ENCODE measurements around the gene APOBEC3F. TPM values are rescaled to one million over a fixed set of nuclear protein-coding genes. Genes with fewer than 3 reads are reported as not detected.

APOBEC3F gene
- total RNA-seq, 1 experiment from 2014 or later = 22.2 TPM

GRCh38 chr22:39021552-39022250, 19.0 kb upstream of the APOBEC3F start:
- no peaks in the 10 kb centered on the region for H3K27me3 Mint-ChIP-seq (ENCODE audit: unreplicated experiment)
- no peaks in the 10 kb centered on the region for H3K9me3 Mint-ChIP-seq (ENCODE audit: low read depth, unreplicated experiment)
- DNase-seq = no peak
- no peak for TF ChIP-seq CTCF (IDR thresholded peaks at IDR 0.05; ENCODE audit: unreplicated experiment)
- H3K4me3 Mint-ChIP-seq (ENCODE audit: low read depth, unreplicated experiment) = peak overlapping the region; percentile 34
- intact Hi-C loops (cut with micrococcal nuclease; ENCODE audit: unreplicated experiment) = no loop called here
- CTCF ChIA-PET = interaction anchor here (0.6 kb wide), 1 partner anchor 26 kb away, joined by 3 read pairs; no protein-coding TSS in a partner anchor
- BruUV-seq (replicated peaks) = no TSS peak
- peaks cover 3% of the 10 kb centered on the region for H3K36me3 Mint-ChIP-seq (ENCODE audit: insufficient read depth, unreplicated experiment)
- H3K27ac Mint-ChIP-seq (ENCODE audit: unreplicated experiment) = peak overlapping the region; percentile 71
- H3K4me1 Mint-ChIP-seq (ENCODE audit: low read depth, unreplicated experiment) = peaks cover 8% of the 10 kb centered on the region

- H3K4me3 Mint-ChIP-seq (ENCODE audit: low read depth, unreplicated experiment) = no peak overlapping the region
- H3K9me3 Mint-ChIP-seq (ENCODE audit: low read depth, unreplicated experiment) = no peaks in the 10 kb centered on the region
- BruUV-seq (replicated peaks) = no TSS peak
- no peak for TF ChIP-seq CTCF (IDR thresholded peaks at IDR 0.05; ENCODE audit: unreplicated experiment)
- DNase-seq = no peak
- peaks cover 3% of the 10 kb centered on the region for H3K36me3 Mint-ChIP-seq (ENCODE audit: insufficient read depth, unreplicated experiment)
- H3K27ac Mint-ChIP-seq (ENCODE audit: unreplicated experiment) = no peak overlapping the region
- intact Hi-C loops (cut with micrococcal nuclease; ENCODE audit: unreplicated experiment) = no loop called here
- CTCF ChIA-PET = interaction anchor here (0.6 kb wide), 1 partner anchor 295 kb away, joined by 7 read pairs; no protein-coding TSS in a partner anchor
- H3K27me3 Mint-ChIP-seq (ENCODE audit: unreplicated experiment) = no peaks in the 10 kb centered on the region
- H3K4me1 Mint-ChIP-seq (ENCODE audit: low read depth, unreplicated experiment) = peaks cover 8% of the 10 kb centered on the region
These were observed 15.9 kb upstream of the APOBEC3F start for GRCh38 chr22:39024519-39025308.

DNA sequence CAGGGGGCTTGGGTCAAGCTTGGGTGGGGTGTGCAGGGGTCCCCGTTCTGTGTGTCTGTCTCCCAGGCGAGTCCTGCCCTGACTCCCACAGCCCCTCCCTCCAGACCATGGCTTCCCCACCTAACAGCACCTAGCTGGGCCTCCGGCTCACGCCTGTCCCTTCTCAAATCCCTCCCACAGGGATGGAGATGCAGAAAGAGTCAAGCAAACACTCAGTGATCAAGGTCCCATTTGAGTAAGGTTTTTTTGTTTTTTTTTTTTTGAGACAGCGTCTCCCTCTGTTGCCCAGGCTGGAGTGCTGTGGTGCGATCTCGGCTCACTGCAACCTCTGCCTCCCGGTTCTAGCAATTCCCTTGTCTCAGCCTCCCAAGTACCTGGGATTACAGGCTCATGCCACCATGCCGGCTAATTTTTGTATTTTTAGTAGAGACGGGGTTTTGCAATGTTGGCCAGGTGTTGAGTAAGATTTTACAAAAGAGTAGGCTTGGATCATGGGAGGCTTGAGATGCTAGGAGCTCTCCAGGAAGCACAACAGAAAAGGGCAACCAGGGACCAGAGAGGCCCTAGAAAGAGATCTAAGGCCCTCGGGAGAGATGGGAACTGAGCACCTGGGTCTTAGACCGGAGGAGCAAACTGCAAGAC, 14.0 kb upstream of the APOBEC3F start:
- Mint-ChIP-seq H3K9me3 (ENCODE audit: low read depth, unreplicated experiment) (no peaks in the 10 kb centered on the region), H3K27ac (ENCODE audit: unreplicated experiment) (no peak overlapping the region), H3K4me1 (ENCODE audit: low read depth, unreplicated experiment) (no peaks in the 10 kb centered on the region), H3K27me3 (ENCODE audit: unreplicated experiment) (no peaks in the 10 kb centered on the region), H3K4me3 (ENCODE audit: low read depth, unreplicated experiment) (no peak overlapping the region), H3K36me3 (ENCODE audit: insufficient read depth, unreplicated experiment) (peaks cover 1% of the 10 kb centered on the region)
- BruUV-seq (replicated peaks) = no TSS peak
- CTCF ChIA-PET = no interaction called here
- no peak for DNase-seq
- no peak for TF ChIP-seq CTCF (IDR thresholded peaks at IDR 0.05; ENCODE audit: unreplicated experiment)
- intact Hi-C loops (cut with micrococcal nuclease; ENCODE audit: unreplicated experiment) = no loop called here

- intact Hi-C loops (cut with micrococcal nuclease; ENCODE audit: unreplicated experiment) = no loop called here
- H3K36me3 Mint-ChIP-seq (ENCODE audit: insufficient read depth, unreplicated experiment) = no peaks in the 10 kb centered on the region
- no peak for TF ChIP-seq CTCF (IDR thresholded peaks at IDR 0.05; ENCODE audit: unreplicated experiment)
- H3K27ac Mint-ChIP-seq (ENCODE audit: unreplicated experiment) = no peak overlapping the region
- no TSS peak for BruUV-seq (replicated peaks)
- H3K27me3 Mint-ChIP-seq (ENCODE audit: unreplicated experiment) = no peaks in the 10 kb centered on the region
- CTCF ChIA-PET = no interaction called here
- no peak for DNase-seq
- H3K9me3 Mint-ChIP-seq (ENCODE audit: low read depth, unreplicated experiment) = no peaks in the 10 kb centered on the region
- no peaks in the 10 kb centered on the region for H3K4me1 Mint-ChIP-seq (ENCODE audit: low read depth, unreplicated experiment)
- H3K4me3 Mint-ChIP-seq (ENCODE audit: low read depth, unreplicated experiment) = no peak overlapping the region
These were observed 12.9 kb upstream of the APOBEC3F start for GRCh38 chr22:39027717-39028116.

All from Calu3 (cell line).